ENCODE results near the gene PLEKHM3. TPM values are rescaled to one million over a fixed set of nuclear protein-coding genes. Genes with fewer than 3 reads are reported as not detected.

The PLEKHM3 gene
- total RNA-seq, 1 donor from 2014 or later, result 13.3 TPM

- intact Hi-C loops (cut with micrococcal nuclease), result no loop called here
- ATAC-seq (no peak), DNase-seq (no peak)
Observed at GRCh38 chr2:207787800-207788199, 237.5 kb downstream of the PLEKHM3 start.

- ATAC-seq, result peak; percentile 22
Observed at GRCh38 chr2:207787017-207787416, 238.3 kb downstream of the PLEKHM3 start.

GRCh38 chr2:207784898-207785297 lies 240.4 kb downstream of the PLEKHM3 start:
- ATAC-seq (no peak), DNase-seq (no peak)
- intact Hi-C loops (cut with micrococcal nuclease), result no loop called here

More at GRCh38 chr2:207787017-207787416, 238.3 kb downstream of the PLEKHM3 start:
- no peak for DNase-seq
- intact Hi-C loops (cut with micrococcal nuclease), result no loop called here

GRCh38 chr2:207783514-207783913 lies 241.8 kb downstream of the PLEKHM3 start:
- intact Hi-C loops (cut with micrococcal nuclease), result no loop called here
- DNase-seq (no peak), ATAC-seq (no peak)

- no peak for ATAC-seq
- intact Hi-C loops (cut with micrococcal nuclease), result no loop called here
Observed at GRCh38 chr2:207782238-207783030, 242.9 kb downstream of the PLEKHM3 start.

GRCh38 chr2:207779523-207779922 lies 245.8 kb downstream of the PLEKHM3 start:
- no peak for DNase-seq
- intact Hi-C loops (cut with micrococcal nuclease), result no loop called here
- no peak for ATAC-seq

More at GRCh38 chr2:207782238-207783030, 242.9 kb downstream of the PLEKHM3 start:
- DNase-seq, result no peak

GRCh38 chr2:207778298-207778882 lies 246.9 kb downstream of the PLEKHM3 start:
- ATAC-seq, result no peak
- intact Hi-C loops (cut with micrococcal nuclease), result no loop called here

GRCh38 chr2:207777124-207777523 lies 248.2 kb downstream of the PLEKHM3 start:
- DNase-seq (no peak), ATAC-seq (no peak)
- intact Hi-C loops (cut with micrococcal nuclease), result no loop called here

More at GRCh38 chr2:207778298-207778882, 246.9 kb downstream of the PLEKHM3 start:
- no peak for DNase-seq

- no peak for ATAC-seq
- intact Hi-C loops (cut with micrococcal nuclease), result no loop called here
- DNase-seq, result no peak
Observed at GRCh38 chr2:207775473-207775872, 249.9 kb downstream of the PLEKHM3 start.

GRCh38 chr2:207772844-207773205 lies 252.5 kb downstream of the PLEKHM3 start:
- no peak for ATAC-seq
- intact Hi-C loops (cut with micrococcal nuclease), result no loop called here

GRCh38 chr2:207772081-207772843 lies 253.1 kb downstream of the PLEKHM3 start:
- DNase-seq (no peak), ATAC-seq (no peak)
- intact Hi-C loops (cut with micrococcal nuclease), result no loop called here

More at GRCh38 chr2:207772844-207773205, 252.5 kb downstream of the PLEKHM3 start:
- DNase-seq, result no peak

- intact Hi-C loops (cut with micrococcal nuclease), result no loop called here
- ATAC-seq (no peak), DNase-seq (no peak)
Observed at GRCh38 chr2:207771421-207771820, 253.9 kb downstream of the PLEKHM3 start.

Other genes with a start within 250 kb of the PLEKHM3 start
- not detected for gene CRYGD, start 99.0 kb upstream of the PLEKHM3 start, total RNA-seq
- not detected for gene CRYGC, start 104.3 kb upstream of the PLEKHM3 start, total RNA-seq
- gene CRYGB, start 120.6 kb upstream of the PLEKHM3 start, total RNA-seq, result not detected
- not detected for gene CRYGA, start 138.1 kb upstream of the PLEKHM3 start, total RNA-seq
- gene C2orf80, start 164.5 kb upstream of the PLEKHM3 start, total RNA-seq, result not detected
- 50.8 TPM for gene IDH1, start 229.5 kb upstream of the PLEKHM3 start, total RNA-seq
- gene PIKFYVE, start 240.7 kb upstream of the PLEKHM3 start, total RNA-seq, result 16.1 TPM

Measured in left ventricle myocardium superior (tissue), 1 donor.